HG03558 (cell line): Measurements from ENCODE around the gene TBC1D22A.

Experiments
- ATAC-seq: cut with Tn5 transposase; IDR thresholded peaks from one replicate; pipeline ENCODE4 v1.9.1; 2021; ENCODE audit warnings: moderate number of reproducible peaks; ENCODE audit not compliant: unreplicated experiment; ENCODE audit errors: extremely low read depth

Gene TBC1D22A

DNA sequence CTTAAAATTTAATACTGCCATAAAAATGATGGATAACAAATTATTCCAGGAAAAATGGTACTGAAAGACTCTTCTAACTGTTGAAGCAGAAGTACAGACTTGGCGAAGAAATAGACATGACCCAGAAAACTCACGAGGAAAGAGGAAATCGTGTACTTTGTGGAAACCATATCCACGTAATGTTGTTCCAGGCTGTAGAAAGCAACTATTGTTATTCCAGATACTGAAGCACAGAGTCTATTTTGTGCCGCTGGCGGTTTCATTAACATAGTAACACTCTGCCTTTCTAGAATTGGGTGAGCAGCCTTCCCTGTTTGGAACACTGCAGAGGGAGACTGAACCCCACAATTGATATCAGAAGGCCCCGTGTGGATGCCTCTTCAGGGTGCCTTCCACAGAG is 310.6 kb downstream of the TBC1D22A start:
- ATAC-seq: no peak

DNA sequence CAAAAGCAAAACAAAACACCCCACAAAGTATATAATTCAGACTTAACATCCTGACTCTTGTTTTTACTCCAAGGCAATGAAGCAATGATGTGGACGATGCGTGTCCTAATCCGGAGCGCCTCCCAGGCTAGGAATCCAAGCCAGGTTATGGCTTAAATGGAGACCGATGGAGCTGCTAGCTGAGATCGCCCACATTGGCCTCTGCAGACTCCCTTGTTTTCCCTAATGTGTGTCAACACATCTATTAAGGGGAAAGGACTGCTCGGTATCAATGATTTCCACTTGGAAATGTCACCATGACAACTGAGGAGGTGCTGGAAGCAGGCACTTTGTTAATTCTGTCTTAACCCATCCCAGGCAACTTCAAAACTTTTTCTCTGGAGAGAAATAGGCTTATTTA is 311.7 kb downstream of the TBC1D22A start:
- ATAC-seq: no peak

DNA sequence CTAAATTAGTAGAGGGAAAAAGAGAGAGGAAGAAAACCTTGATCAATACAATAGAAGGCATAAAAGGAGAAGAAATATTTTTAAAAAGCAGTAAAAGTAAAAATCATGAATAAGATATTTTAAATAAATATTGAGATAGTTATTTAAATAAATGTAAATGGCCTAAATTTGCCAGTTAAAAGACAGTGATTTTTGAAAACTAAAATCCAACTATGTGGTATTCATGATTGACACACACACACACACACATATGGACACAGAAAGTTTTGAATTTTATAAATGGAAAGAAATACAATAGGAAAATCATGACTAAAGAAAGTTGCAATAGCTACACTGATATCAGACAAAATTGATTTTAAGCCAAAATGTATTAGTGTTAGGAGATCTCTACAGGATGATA is 313.1 kb downstream of the TBC1D22A start:
- ATAC-seq: no peak

DNA sequence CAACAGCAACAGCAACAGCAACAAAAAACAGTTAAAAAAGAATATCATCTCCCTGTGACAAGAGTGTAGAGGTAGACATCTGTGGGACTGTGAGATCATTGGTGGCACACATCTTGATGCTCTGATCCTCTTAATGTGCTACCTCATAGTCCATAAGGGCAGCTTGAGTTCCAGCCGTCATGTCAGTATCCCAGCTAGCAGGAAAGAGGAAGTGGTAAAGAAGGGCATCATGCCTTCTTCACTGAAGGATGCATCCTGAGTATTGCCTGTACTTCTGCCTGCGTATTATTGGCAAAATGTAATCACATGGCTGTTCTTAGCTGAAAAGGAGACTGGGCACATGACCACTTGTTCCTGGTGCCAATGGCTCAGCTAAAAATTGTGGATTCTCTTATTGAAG is 314.3 kb downstream of the TBC1D22A start:
- ATAC-seq: no peak

DNA sequence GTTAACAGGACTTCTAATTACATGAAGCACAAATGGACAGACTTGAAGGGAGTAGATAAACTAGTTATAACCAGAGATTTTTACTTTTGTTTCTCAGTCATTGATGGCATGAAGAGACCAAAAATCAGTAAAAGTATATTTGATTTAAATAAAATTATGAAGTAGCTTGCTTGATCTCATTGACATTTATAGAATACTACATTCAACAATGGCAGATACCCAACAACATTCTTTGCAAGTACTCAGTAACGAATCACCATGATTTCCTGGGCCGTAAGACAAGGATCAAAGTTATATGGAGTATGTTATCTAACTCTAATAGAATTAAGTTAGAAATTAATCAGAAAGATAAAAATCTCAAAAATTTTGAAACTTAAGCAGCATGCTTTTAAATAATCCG is 317.6 kb downstream of the TBC1D22A start:
- ATAC-seq: no peak

DNA sequence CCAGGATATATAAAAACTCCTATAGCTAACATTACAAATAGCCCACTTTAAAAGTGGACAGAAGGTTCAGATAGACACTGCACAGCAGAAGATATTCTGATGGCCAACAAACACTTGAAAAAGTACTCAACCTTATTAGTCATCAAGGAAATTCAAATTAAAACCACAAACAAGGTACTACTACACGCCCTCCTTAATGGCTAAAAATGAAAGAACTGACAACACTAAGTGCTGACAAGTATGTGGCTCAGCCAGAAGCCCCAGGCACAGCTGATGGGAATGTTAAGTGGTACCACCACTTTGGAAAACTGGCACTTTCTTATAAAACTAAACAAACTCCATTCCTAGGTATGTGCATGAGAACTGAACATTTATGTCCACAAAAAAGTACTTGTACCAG is 320.1 kb downstream of the TBC1D22A start:
- no peak for ATAC-seq

DNA sequence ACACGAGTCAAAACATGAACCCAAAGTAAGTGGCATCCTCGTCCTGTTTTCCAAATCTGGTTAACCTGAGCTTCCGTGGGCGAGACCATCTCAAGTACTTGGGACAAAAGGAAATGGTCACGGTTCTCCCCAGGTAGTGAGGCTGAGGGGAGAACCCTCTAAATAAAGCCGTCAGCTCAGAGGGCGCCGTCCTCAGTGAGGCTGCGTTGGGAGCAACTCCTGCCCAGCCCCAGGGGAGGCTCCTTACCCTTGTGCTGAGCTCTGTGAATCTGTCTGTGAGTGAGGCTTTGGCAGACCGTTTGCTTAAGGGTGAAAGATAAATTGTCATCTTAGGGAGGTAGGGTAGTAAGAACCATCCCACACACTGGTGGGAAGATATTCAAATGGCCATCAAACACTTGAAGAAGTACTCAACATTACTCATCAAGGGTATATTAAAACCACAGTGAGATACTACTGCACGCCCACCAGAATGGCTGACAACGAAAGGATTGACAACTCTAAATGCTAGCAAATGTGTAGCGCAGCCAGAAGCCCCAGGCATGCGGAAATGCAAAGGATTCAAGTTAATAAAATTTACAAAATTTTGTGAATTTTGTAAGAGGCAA is 321.0 kb downstream of the TBC1D22A start:
- ATAC-seq: no peak

DNA sequence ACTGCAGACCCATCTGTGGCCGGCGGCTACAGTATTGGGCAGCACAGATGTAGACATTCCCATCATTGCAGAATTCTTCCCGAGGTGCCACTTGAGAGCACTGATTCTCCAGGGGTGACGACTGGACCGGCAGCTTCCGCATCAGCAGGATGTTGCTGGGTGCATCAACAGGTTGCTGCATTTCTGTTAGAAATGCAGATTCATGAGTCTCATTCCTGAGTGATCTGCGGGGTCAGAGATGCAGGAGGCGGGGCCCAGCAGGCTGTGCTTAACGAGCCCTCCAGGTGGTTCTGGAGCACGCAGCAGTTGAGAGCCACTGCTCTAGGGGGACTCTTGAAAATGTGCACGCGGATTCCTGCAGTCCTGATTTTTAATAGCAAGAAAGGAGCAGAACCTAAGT is 321.8 kb downstream of the TBC1D22A start:
- ATAC-seq: no peak

DNA sequence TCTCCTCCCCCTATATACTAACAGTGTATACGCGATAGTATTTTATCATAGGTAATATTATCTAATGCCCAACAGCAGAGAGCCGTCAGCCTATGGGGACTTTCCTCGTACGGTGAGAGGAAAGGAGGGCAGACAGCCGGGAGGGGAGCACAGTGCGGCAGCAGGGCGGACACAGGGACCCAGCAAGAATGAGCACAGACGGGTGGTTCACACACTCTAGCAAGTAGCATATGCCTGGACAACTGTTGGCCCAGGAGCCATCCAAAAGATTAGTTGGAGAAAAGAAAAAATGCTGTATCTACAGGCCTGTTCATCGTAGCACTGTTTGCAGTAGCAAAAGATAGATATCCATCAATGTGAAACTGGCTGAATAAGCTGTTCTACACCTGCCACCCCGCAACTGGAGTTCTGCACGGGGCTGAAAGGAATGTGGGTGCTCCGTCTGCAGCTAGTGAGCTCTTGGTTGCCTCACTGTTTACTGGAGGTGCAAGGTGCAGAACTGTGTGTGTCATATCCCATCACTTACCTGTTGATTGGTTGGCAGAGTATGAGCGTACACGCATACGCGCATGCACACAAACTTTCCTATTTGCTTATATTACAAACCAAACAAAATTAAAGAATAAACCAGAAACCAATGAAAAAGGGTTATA is 324.3 kb downstream of the TBC1D22A start:
- no peak for ATAC-seq

DNA sequence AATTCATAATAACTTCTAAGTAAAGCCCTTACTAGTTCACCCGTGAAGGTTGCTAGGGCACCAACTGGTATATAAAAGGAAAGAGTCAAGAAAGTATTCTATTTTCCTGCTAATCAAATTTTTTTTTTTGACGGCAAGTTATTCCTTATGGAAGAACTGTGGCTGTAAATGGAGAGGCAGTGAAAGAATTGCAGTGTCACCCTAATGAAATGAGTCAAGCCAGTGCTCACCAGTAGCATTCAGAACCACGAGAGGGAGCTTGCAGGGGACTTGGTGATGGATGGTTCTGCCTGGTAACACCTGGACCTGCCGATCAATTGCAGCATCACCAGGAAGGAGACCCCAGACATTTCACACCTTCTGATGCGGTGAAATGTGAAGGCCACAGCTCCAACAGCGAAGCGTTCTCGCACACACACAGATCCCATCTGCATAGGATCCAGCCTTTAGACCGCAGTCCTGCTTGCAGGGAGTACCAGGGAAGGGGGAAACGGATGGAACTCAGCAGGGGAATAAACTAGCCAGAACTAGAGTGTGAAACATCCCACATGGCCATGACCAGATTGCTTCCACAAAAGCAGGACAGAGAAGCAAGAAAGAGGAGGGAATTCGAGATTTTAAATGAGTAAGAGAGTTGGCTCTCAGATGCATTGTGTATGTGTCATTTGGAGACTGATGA is 326.2 kb downstream of the TBC1D22A start:
- no peak for ATAC-seq

DNA sequence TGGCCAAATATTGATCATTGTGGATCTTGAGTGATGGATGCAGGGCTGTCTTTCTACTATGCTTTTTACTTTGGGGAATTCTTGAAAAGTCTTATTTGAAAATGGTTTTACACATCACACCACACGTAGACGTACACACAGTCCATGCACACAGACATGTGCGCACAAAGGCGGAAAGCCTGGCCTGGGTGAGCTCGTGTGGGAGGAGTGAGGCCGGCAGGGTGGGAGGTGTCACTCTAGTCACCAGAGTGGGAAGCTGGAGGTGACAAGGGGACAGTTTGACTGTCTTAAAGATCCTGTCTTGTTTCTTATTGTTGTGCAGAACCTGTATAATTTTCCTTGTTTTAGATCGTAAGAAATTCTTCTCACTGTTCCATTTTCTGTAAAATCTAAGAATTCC is 326.9 kb downstream of the TBC1D22A start:
- ATAC-seq: no peak

DNA sequence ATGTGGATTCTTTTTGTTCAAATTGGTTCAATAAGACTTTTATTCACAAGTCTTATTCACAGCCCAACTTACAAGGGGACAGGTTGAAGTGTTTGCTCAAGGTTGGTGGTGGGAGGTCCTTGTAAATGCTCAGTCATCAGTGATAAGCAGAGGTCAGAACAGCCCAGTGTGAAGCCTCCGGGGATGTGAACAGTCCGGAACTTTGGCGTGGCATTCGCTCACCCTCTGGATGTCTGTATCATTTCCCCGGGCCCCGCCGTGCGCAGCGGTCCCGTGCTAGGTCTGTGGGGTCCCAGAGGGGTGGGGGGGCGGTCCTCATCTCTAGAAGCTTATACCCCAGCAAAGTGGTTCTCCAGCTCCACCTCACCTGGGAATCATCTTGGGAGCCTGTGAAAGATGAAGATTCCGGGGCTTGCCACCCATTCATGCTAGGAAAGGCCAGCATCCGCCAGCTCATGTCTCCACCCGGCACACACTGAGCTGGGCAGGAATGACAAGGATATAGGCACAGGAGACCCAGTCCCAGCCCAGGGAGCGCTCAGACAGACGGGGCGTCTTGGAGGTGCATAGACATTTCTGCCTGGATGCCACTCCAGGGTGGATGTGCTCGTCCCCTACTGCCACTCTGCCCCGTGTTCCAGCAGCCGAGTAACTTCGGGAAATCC is 327.5 kb downstream of the TBC1D22A start:
- no peak for ATAC-seq

DNA sequence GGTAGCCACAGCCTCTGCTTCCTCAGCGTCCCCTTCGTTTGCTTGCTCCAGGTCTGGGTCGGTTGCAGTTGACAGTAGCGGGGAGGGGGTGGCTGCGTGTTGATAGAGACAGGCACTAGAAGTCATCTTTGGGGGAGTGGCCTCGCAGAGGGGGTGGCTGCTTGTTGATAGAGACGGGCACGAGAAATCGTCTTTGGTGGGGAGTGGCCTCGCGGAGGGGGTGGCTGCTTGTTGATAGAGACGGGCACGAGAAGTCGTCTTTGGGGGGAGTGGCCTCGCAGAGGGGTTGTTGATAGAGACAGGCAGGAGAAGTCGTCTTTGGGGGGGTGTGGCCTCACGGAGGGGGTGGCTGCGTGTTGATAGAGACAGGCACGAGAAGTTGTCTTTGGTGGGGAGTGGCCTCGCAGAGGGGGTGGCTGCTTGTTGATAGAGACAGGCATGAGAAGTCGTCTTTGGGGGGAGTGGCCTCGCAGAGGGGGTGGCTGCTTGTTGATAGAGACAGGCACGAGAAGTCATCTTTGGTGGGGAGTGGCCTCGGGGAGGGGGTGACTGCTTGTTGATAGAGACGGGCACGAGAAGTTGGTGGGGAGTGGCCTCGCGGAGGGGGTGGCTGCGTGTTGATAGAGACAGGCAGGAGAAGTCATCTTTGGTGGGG is 328.3 kb downstream of the TBC1D22A start:
- ATAC-seq: no peak

DNA sequence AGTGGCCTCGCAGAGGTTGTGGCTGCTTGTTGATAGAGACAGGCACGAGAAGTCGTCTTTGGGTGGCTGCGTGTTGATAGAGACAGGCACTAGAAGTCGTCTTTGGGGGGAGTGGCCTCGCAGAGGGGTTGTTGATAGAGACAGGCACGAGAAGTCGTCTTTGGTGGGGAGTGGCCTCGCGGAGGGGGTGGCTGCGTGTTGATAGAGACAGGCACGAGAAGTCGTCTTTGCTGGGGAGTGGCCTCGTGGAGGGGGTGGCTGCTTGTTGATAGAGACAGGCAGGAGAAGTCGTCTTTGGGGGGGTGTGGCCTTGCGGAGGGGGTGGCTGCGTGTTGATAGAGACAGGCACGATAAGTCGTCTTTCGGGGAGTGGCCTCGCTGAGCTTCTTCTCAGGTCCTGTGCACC is 328.8 kb downstream of the TBC1D22A start:
- no peak for ATAC-seq

DNA sequence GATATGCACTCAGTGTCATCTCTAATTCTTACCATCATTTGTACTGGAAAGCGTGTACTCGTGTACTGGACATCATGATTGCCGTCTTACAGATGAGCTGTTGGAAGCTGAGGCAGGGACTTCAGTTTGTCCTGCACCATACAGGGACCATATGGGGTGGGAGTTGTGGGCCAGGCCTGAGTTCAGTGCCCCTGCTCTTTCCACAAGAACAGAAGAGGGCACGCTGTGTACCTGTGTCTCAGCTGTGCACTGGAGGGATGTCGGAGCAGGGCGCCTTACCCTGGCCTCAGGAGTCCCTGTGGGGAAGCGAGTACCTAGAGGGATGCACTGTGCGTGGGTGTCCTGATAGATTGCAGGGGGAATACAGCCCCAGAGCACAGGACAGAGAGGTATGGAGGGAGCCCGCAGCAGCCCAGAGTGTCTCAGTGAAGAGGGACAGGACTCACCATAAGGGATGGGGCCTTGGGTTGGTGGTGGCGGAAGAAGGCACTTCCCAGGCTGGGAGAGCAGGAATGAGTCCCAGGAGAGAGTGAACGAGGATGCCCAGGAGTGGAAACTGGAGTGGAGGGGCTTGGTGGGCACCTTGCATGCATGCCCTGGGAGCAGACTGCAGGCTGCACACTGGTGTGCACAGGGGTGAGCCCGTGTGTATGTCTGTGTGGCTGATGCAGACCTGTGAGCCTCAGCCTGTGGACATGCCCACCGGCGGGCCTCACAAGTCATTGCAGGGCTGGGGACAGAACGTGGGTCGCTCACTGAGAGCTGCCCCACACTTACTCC is 329.7 kb downstream of the TBC1D22A start:
- no peak for ATAC-seq

DNA sequence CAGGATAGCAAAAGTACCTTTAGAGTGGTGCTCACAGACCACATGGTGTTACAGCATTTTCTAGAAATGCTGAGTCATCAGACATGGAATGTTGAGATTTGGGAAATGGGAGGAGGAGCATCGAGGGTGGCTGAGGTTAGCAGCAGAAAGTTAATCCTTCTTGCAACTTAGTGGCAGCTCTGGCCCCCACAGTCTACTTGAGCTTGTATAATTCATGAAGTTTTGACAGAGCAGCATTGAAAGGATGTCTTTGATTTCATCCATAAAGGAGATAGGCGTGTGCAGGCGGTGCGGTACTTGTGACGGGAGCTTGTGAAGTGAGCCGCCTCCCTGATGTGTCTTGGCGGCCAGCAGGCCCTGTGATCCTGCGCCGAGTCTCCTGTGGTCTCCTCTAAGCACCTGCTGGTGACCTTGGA is 330.5 kb downstream of the TBC1D22A start:
- no peak for ATAC-seq

DNA sequence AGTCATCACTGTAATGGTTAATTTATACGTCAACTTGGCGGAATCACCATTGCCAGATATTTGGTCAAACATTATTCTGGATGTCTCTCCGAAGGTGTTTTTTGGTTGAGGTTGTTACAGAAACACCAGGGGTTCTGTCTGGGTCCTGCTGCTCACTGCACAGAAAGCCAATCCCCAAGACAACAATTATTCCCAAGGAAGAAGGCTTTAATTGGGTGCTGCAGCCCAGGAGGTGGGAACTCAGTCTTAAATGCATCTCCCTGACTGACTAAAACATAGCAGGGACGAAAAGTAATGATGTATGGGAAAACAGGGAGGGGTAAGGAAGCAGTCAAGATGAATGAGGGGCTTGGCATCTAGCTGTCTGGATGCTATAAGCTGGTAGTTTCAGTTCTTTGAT is 331.3 kb downstream of the TBC1D22A start:
- ATAC-seq: no peak

DNA sequence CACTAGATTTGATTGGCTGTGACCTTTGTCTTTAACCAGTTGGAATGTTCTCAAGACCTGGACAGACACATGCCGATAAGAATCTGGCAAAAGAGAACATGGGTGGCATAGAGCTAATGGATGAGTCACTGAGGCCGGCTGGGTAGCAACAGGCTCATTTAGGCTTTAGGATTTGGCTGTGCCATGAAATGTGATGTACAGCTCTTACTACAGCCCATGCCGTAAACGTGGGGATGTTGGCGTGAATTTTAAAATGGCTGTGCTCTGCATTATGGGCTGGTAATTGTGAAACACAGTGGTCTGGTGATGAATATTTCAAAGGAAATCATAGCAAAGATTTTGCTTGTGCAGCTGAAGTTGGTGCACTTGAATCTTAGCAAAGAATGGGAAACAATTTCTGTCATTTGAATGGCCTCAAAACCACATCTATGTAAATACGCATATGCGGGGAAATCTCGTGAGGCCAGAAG is 332.4 kb downstream of the TBC1D22A start:
- no peak for ATAC-seq

DNA sequence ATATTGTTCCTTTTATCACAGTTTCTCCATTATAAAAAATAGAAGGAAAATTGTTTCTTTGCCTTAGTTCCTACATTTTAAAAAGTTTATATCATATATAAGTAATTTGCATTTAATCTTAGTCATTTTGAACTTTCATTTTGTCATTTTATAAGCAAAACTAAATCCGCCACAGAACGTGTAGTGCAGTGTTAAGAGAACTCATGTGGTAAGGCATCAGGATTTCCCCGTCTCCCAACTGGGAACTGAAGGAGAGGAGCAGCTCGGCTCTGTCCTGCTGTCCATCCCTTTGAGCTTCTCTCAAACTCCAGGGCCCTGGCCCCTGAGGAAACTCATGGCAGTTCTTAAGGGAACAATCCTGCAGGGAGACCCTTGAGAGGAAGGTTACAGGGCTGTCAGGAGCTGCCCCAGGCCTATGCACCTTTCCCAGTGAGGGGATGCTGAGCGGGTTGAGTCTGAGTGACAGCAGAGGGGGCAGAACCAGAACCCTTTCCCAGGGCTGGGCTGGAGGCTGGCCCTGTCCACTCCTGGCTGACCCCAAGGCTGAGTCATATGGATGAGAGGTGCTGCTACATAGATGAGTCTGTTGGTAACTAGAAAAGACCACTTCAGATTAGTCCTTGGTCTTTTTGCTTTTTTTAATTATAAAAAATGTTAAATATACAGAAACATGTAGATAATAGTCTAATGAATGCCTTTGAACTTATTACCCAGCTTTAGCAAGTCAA is 333.1 kb downstream of the TBC1D22A start:
- ATAC-seq: no peak
